Measurements from ENCODE around the gene MAU2.

DNA sequence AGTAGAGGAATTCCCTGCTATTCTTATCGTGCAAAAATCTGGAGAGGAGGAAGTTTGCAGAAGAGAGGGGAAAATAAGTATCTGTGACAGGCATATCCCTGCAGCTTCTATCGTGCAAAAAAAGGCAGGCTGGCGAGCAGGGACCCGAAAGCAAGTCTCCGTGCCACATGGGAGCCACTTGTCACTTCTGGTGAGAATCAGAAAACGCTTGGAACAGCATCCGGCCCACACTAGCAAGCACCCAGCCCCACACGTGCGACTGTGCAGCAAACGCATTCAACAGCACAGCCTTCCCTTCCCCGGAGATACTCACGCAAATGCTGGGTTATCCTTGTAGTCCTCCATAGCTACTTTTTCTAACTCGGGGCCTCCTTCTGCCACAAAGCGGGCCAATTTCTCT lies 17.2 kb upstream of the MAU2 start:
- TF ChIP-seq EZH2 (IDR thresholded peaks at IDR 0.05) (no peak), CTCF (IDR thresholded peaks at IDR 0.05) (no peak)

Data from neural progenitor cell (in vitro differentiated cells).